HG03439 (cell line): Measurements from ENCODE around the gene PCDHB9.
"Not testable (repeated sequence)": the region's sequence is repeated elsewhere in the genome, so short reads cannot be mapped to it uniquely, and the experiment has no call there.

ENCODE experiments used
- ATAC-seq: cut with Tn5 transposase; IDR thresholded peaks from one replicate; pipeline ENCODE4 v1.9.1; 2021; ENCODE audit warnings: mild to moderate bottlenecking, moderate library complexity; ENCODE audit not compliant: unreplicated experiment

Gene PCDHB9

GRCh38 chr5:141186897-141187512 lies at the start of gene PCDHB9:
Gene PCDHB9 (plus strand): TSS chr5:141187161. CDS start chr5:141187319, 158 bp downstream.
- no peak for ATAC-seq

- not testable (repeated sequence) for ATAC-seq
These were observed 49.6 kb upstream of the PCDHB9 start for GRCh38 chr5:141137346-141137745.

- no peak for ATAC-seq
These were observed 37.1 kb upstream of the PCDHB9 start, which contains the start of gene PCDHB6 for GRCh38 chr5:141149812-141150211. Gene PCDHB6 (plus strand): TSS chr5:141150057. CDS start chr5:141150258, 201 bp downstream.

GRCh38 chr5:141150224-141150992 lies 36.6 kb upstream of the PCDHB9 start:
- ATAC-seq, result no peak

GRCh38 chr5:141150993-141151325 lies 36.0 kb upstream of the PCDHB9 start:
- no peak for ATAC-seq

GRCh38 chr5:141151632-141152031 lies 35.3 kb upstream of the PCDHB9 start:
- not testable (repeated sequence) for ATAC-seq

- ATAC-seq, result not testable (repeated sequence)
These were observed 34.9 kb upstream of the PCDHB9 start for GRCh38 chr5:141152096-141152495.

GRCh38 chr5:141155540-141156374 lies 31.2 kb upstream of the PCDHB9 start:
- no peak for ATAC-seq

- not testable (repeated sequence) for ATAC-seq
These were observed 29.6 kb upstream of the PCDHB9 start for GRCh38 chr5:141157356-141157755.

- not testable (repeated sequence) for ATAC-seq
These were observed 29.1 kb upstream of the PCDHB9 start for GRCh38 chr5:141157901-141158300.

- no peak for ATAC-seq
These were observed 14.4 kb upstream of the PCDHB9 start, which contains the start of gene PCDHB7 for GRCh38 chr5:141172381-141173204. Gene PCDHB7 (plus strand): TSS chr5:141172644. CDS start chr5:141172836, 192 bp downstream.

GRCh38 chr5:141174291-141175104 lies 12.5 kb upstream of the PCDHB9 start:
- ATAC-seq, result not testable (repeated sequence)

- ATAC-seq, result no peak
These were observed 11.0 kb upstream of the PCDHB9 start for GRCh38 chr5:141175933-141176332.

GRCh38 chr5:141177577-141178191 lies 9.3 kb upstream of the PCDHB9 start, which contains the start of gene PCDHB8:
Gene PCDHB8 (plus strand): TSS chr5:141177790. CDS start chr5:141178035, 245 bp downstream.
- ATAC-seq, result not testable (repeated sequence)

GRCh38 chr5:141179371-141179770 lies 7.6 kb upstream of the PCDHB9 start:
- ATAC-seq, result not testable (repeated sequence)

- ATAC-seq, result not testable (repeated sequence)
These were observed 7.1 kb upstream of the PCDHB9 start for GRCh38 chr5:141179876-141180275.

- ATAC-seq, result no peak
These were observed 6.6 kb upstream of the PCDHB9 start for GRCh38 chr5:141180313-141180712.

- no peak for ATAC-seq
These were observed 4.7 kb upstream of the PCDHB9 start, which contains the start of gene PCDHB16 for GRCh38 chr5:141182248-141182647. Gene PCDHB16 (plus strand): TSS chr5:141182387. CDS start chr5:141182560, 173 bp downstream.
